IMR-90 (cell line): ENCODE results near the gene CSNK1G2. TPM values are rescaled to one million over a fixed set of nuclear protein-coding genes. Genes with fewer than 3 reads are reported as not detected.

Experiments used
- ATAC-seq: fragments of 200-7000 bp; cut with Tn5 transposase; 2 replicates; pipeline ENCODE4 v1.9.1; 2020; ENCODE audit warnings: low read depth, mild to moderate bottlenecking, moderate library complexity
- BruUV-seq: library from RNA; stranded (reverse); fragments of 400-500 nt; replicated peaks from 2 replicates; lab custom pipeline; 2021; lab: Mats Ljungman, UMichigan
- CTCF ChIA-PET: fragments of 300-600 bp; formaldehyde crosslinking; extraction: SDS; loops from one replicate; lab custom pipeline; 2021; ENCODE audit warnings: antibody characterized with exemption; lab: Yijun Ruan, JAX
- POLR2A ChIA-PET: fragments of 300-600 bp; sonication (Branson Sonifier 250); formaldehyde crosslinking; loops from one replicate; lab custom pipeline; 2022; ENCODE audit warnings: antibody characterized with exemption; ENCODE audit not compliant: unreplicated experiment; lab: Charles Lee
- DNase-seq: peaks from one replicate; pipeline ENCODE4 v3.0.0; 2013
- H2AFZ ChIP-seq: replicated peaks from 2 replicates; pipeline ENCODE3; 2013; ENCODE audit warnings: low read length, mild to moderate bottlenecking; ENCODE audit not compliant: poor library complexity
- H2AK5ac ChIP-seq: 2 replicates; pipeline ENCODE4 v1.6.1; 2013; ENCODE audit warnings: low read depth, low read length, inconsistent platforms
- H2AK9ac ChIP-seq: replicated peaks from 2 replicates; pipeline ENCODE3; 2013; ENCODE audit warnings: mild to moderate bottlenecking, low read depth, low read length, moderate library complexity; ENCODE audit not compliant: poor library complexity
- H2BK120ac ChIP-seq: 2 replicates; pipeline ENCODE4 v1.6.1; 2013; ENCODE audit warnings: low read depth, low read length, inconsistent platforms
- H2BK15ac ChIP-seq: 3 replicates; pipeline ENCODE4 v1.6.1; 2013; ENCODE audit warnings: low read depth, low read length, inconsistent platforms
- H2BK20ac ChIP-seq: 2 replicates; pipeline ENCODE4 v1.6.1; 2013; ENCODE audit warnings: low read depth, mild to moderate bottlenecking, inconsistent platforms, low read length, moderate library complexity
- H2BK5ac ChIP-seq: 2 replicates; pipeline ENCODE4 v1.6.1; 2013; ENCODE audit warnings: mild to moderate bottlenecking, low read depth, low read length, inconsistent platforms; ENCODE audit not compliant: poor library complexity, severe bottlenecking
- H3K14ac ChIP-seq: replicated peaks from 2 replicates; pipeline ENCODE4 v1.6.1; 2013; ENCODE audit warnings: low read depth, low read length, inconsistent platforms
- H3K18ac ChIP-seq: 2 replicates; pipeline ENCODE4 v1.6.1; 2013; ENCODE audit warnings: low read depth, low read length, control low read depth
- H3K23ac ChIP-seq: 2 replicates; pipeline ENCODE4 v1.6.1; 2013; ENCODE audit warnings: low read depth, low read length, inconsistent platforms
- H3K27ac ChIP-seq: 2 replicates; pipeline ENCODE4 v1.5.1; 2013; ENCODE audit warnings: mild to moderate bottlenecking, control low read depth, low read length; ENCODE audit not compliant: insufficient read depth
- H3K27me3 ChIP-seq: 2 replicates; pipeline ENCODE4 v1.6.1; 2013; ENCODE audit warnings: low read length; ENCODE audit not compliant: control insufficient read depth, insufficient read depth
- H3K36me3 ChIP-seq: 2 replicates; pipeline ENCODE4 v1.6.1; 2013; ENCODE audit warnings: low read length, mixed read lengths; ENCODE audit not compliant: control insufficient read depth, insufficient read depth
- H3K4ac ChIP-seq: 2 replicates; pipeline ENCODE4 v1.6.1; 2013; ENCODE audit warnings: low read depth, low read length, inconsistent platforms
- H3K4me1 ChIP-seq: 2 replicates; pipeline ENCODE4 v1.6.1; 2013; ENCODE audit warnings: low read length, mixed read lengths; ENCODE audit not compliant: control insufficient read depth, insufficient read depth
- H3K4me2 ChIP-seq: 2 replicates; pipeline ENCODE4 v1.6.1; 2013; ENCODE audit warnings: low read depth, mild to moderate bottlenecking, control low read depth, low read length, moderate library complexity
- H3K4me3 ChIP-seq: 2 replicates; pipeline ENCODE4 v1.5.1; 2013; ENCODE audit warnings: low read depth, mild to moderate bottlenecking, control low read depth, low read length, moderate library complexity; ENCODE audit not compliant: insufficient read depth
- H3K56ac ChIP-seq: 2 replicates; pipeline ENCODE4 v1.6.1; 2013; ENCODE audit warnings: low read length, inconsistent platforms; ENCODE audit not compliant: insufficient read depth; ENCODE audit errors: extremely low read depth
- H3K79me1 ChIP-seq, 2 experiments: 2 replicates each; pipeline ENCODE4 v1.6.1; 2013; ENCODE audit warnings: low read length in 2 of 2, inconsistent platforms in 1 of 2, low read depth in 1 of 2
- H3K9ac ChIP-seq: 2 replicates; pipeline ENCODE4 v1.6.1; 2013; ENCODE audit warnings: low read depth, low read length, control low read depth
- H3K9me1 ChIP-seq: 2 replicates; pipeline ENCODE4 v1.6.1; 2013; ENCODE audit warnings: low read length, inconsistent platforms; ENCODE audit not compliant: insufficient read depth
- H3K9me3 ChIP-seq: 2 replicates; pipeline ENCODE4 v1.6.1; 2013; ENCODE audit warnings: low read length; ENCODE audit not compliant: control insufficient read depth, insufficient read depth
- H4K20me1 ChIP-seq: 2 replicates; pipeline ENCODE4 v1.6.1; 2013; ENCODE audit warnings: low read length, inconsistent platforms; ENCODE audit not compliant: insufficient read depth
- H4K5ac ChIP-seq: 2 replicates; pipeline ENCODE4 v1.6.1; 2013; ENCODE audit warnings: mild to moderate bottlenecking, low read depth, low read length, control low read depth
- H4K8ac ChIP-seq, 2 experiments: 2 replicates each; pipeline ENCODE4 v1.6.1; 2013; ENCODE audit warnings: low read depth in 2 of 2, low read length in 2 of 2, control low read depth in 1 of 2, inconsistent platforms in 1 of 2
- H4K91ac ChIP-seq: 2 replicates; pipeline ENCODE4 v1.6.1; 2013; ENCODE audit warnings: low read depth, low read length, inconsistent platforms; ENCODE audit not compliant: insufficient read depth
- BHLHE40 ChIP-seq: fragments of 150-350 bp; IDR thresholded peaks from 2 replicates; pipeline ENCODE4 v1.6.1; 2016; ENCODE audit warnings: mild to moderate bottlenecking, low read depth, low read length
- CTCF ChIP-seq: conservative IDR thresholded peaks from 2 replicates; pipeline ENCODE4 v1.5.1; 2012; ENCODE audit warnings: mild to moderate bottlenecking, low read depth, low read length, improper control_type of control experiment
- ELK1 ChIP-seq: fragments of 150-350 bp; IDR thresholded peaks from 2 replicates; pipeline ENCODE4 v1.6.1; 2016; ENCODE audit warnings: low read depth, mild to moderate bottlenecking, low read length, moderate library complexity, borderline replicate concordance
- NFE2L2 ChIP-seq: fragments of 150-350 bp; IDR thresholded peaks from 2 replicates; pipeline ENCODE4 v1.6.1; 2016; ENCODE audit warnings: low read depth, mild to moderate bottlenecking, low read length
- RAD21 ChIP-seq: IDR thresholded peaks from 2 replicates; pipeline ENCODE4 v1.6.1; 2012; ENCODE audit warnings: low read length, improper control_type of control experiment
- RFX5 ChIP-seq: IDR thresholded peaks from 2 replicates; pipeline ENCODE4 v1.8.0; 2012; ENCODE audit warnings: low read depth, mild to moderate bottlenecking, low read length, moderate library complexity
- SMC3 ChIP-seq: fragments of 150-350 bp; IDR thresholded peaks from 2 replicates; pipeline ENCODE4 v1.6.1; 2016; ENCODE audit warnings: low read depth, mild to moderate bottlenecking, antibody characterized with exemption, low read length, moderate library complexity
- WGBS, 2 experiments: methylation state at CpG; one replicate each; pipeline versions ENCODE4 v1.1.5 to v1.1.7; 2013; ENCODE audit warnings: missing lambda C conversion rate in 2 of 2; ENCODE audit not compliant: insufficient read length in 1 of 2; ENCODE audit errors: extremely low coverage in 2 of 2; 5-methylcytosine and 5-hydroxymethylcytosine counted together
- dilution Hi-C: fragments of 300-500 bp; cut with HindIII; formaldehyde crosslinking; loops from one replicate; pipeline ENCODE4 v1.14.3; 2018; ENCODE audit warnings: low sequenced_read_pairs; ENCODE audit not compliant: unreplicated experiment
- in situ Hi-C: fragments of 300-500 bp; cut with MboI; formaldehyde crosslinking; loops from 3 replicates; pipeline ENCODE4 v1.14.3; 2019; ENCODE audit warnings: low sequenced_read_pairs, inconsistent platforms, mixed read lengths
- intact Hi-C: fragments of 100-400 bp; cut with micrococcal nuclease; formaldehyde crosslinking; loops from 2 replicates; pipeline ENCODE4 v1.10.0; 2022
- polyA plus RNA-seq, 3 experiments: library from polyadenylated mRNA; depleted of rRNA; stranded (reverse); fragments of >200 nt; gene quantifications; 2 replicates each; pipeline ENCODE4 v1.2.3, GENCODE V29; 2012; ENCODE audit warnings: low replicate concordance in 1 of 3
- total RNA-seq: library from RNA; depleted of rRNA; stranded (reverse); fragments of >200 nt; gene quantifications from 2 replicates; pipeline ENCODE4 v1.2.3, GENCODE V29; 2012

The CSNK1G2 gene
- total and polyA plus RNA-seq, 2 of the 4 experiments (the other 2 are of a cell fraction) = 38.0 to 96.3 TPM

- DNase-seq (no peak), ATAC-seq (no peak)
- no peak overlapping the region for H3K4ac ChIP-seq
- no peak overlapping the region for H2AFZ ChIP-seq
- intact Hi-C loops = no loop called here
- TF ChIP-seq CTCF (no peak), RFX5 (no peak), RAD21 (no peak), ELK1 (no peak), NFE2L2 (no peak), SMC3 (no peak), BHLHE40 (no peak)
- no peak overlapping the region for H2BK120ac ChIP-seq
- in situ Hi-C loops = no loop called here
- WGBS, 2 experiments = 96% methylated on average over 12 of the region's 12 CpGs; no CpG with 5 or more reads in 1 of the 2 experiments
- H4K91ac ChIP-seq = no peak overlapping the region
- H3K56ac ChIP-seq = no peak overlapping the region
- no peaks in the 10 kb centered on the region for H3K4me1 ChIP-seq
- no peak overlapping the region for H2AK5ac ChIP-seq
- H3K79me1 ChIP-seq = peaks cover 10 to 71% of the 10 kb centered on the region in 2 experiments; a peak in 3 of 4 replicates
- dilution Hi-C loops = no loop called here
- H3K14ac ChIP-seq = no peak overlapping the region
- H2BK5ac ChIP-seq = no peak overlapping the region
- H2BK20ac ChIP-seq = no peak overlapping the region
- peaks cover 5% of the 10 kb centered on the region; the same call in 1 of the 2 replicates for H3K9me1 ChIP-seq
- no peak overlapping the region for H3K4me3 ChIP-seq
- peaks cover 12% of the 10 kb centered on the region; the same call in 1 of the 2 replicates for H3K36me3 ChIP-seq
- H2AK9ac ChIP-seq = no peak overlapping the region
- H3K4me2 ChIP-seq = no peak overlapping the region
- no peaks in the 10 kb centered on the region for H3K9me3 ChIP-seq
- H4K8ac ChIP-seq = no peak overlapping the region
- H4K20me1 ChIP-seq = peaks cover 87% of the 10 kb centered on the region
- no peak overlapping the region for H3K23ac ChIP-seq
- BruUV-seq = no TSS peak
- H3K9ac ChIP-seq = no peak overlapping the region
- H3K27me3 ChIP-seq = no peaks in the 10 kb centered on the region
- ChIA-PET CTCF (no interaction called here), POLR2A (no interaction called here)
- H4K5ac ChIP-seq = no peak overlapping the region
- H2BK15ac ChIP-seq = no peak overlapping the region
- H3K18ac ChIP-seq = no peak overlapping the region
- no peak overlapping the region for H3K27ac ChIP-seq
Measured at GRCh38 chr19:1956122-1956494, 15.1 kb downstream of the CSNK1G2 start.
